ENCODE measurements around the gene SPAG9.
"Not testable (repeated sequence)": the region's sequence is repeated elsewhere in the genome, so short reads cannot be mapped to it uniquely, and the experiment has no call there.

Gene SPAG9

DNA sequence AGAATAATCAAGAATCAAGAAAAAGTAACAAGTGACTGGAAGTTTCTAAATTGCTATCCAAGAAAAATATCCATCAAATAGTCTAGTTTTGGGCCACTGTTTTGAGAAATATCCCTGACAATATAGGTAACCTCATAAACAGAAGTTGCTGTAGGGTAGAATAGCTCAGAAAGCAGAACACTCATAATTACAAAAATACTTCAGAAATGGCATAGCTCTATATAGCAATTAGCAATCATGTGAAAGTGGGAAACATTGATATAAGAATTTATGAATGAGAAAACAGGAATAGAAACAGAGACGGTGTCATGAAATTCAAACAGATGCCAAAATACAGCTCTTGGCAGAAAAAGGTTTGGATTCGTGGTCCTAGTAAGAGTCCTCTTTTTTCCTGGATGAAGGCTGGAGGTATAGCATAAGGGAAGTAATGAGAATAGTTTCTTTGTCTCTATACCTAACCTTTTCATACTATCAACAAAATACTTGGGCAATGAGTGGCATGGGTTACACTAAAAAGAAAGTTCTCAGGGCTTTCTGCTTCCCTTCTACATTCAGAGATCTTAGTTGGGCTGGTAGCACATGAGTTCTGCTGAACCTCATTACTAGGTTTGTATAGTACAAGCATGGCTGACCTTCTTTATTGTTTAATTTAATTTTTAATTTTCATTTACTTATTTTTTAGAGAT lies 33.5 kb downstream of the SPAG9 start:
- DNase-seq (ENCODE audit: low read depth in 1 of 2, low spot score in 1 of 2), result no peak

DNA sequence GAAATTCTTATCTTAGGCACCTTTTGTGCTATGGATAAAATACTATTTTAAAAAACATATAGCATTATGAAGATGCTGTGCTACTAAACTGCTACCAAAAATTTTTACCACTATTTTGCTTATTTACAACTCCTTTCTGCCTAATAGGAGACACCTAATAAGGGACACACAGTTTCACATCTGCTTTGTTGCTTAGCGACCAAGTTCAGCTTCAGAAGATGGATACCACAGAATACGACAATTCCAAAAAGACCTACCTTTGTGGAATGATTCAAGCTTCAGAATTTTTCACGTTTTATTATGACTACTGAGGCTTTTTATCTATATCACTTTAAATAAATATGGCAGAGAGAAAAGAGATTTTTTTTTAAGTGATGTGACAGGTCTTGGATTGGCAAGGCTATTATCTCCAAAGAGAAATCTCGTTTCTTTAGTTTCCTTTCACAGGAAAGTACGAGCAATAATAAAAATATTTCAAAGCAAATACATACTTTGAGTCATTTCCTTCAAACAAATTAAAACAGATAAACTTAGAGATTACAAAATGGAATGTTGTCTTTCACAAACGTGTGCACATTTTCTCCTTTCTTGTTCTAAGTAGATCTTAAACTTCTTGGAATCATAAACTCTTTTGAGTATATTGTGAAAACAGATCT lies 35.4 kb downstream of the SPAG9 start:
- no peak for DNase-seq (ENCODE audit: low read depth in 1 of 2, low spot score in 1 of 2)

DNA sequence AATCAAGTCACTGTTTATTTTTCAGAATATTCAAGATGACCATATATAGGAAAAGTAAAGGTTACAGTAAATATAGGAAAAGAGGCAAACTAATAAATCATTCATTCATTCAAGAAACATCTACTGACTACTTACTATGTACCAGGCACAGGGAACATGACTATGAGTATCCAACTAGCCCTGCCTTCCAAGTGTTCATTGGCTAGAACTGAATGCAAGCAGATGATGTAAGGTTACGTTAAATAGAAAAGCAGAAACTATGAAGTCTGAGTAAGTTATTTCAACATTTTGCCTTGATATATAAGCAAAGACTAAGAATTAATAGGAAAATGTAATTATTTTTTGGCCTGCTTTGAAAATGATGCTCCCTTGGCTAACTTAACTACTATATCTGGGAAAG lies 36.7 kb downstream of the SPAG9 start:
- DNase-seq (ENCODE audit: low read depth in 1 of 2, low spot score in 1 of 2), result no peak

- not testable (repeated sequence) for DNase-seq (ENCODE audit: low read depth in 1 of 2, low spot score in 1 of 2)
Observed at GRCh38 chr17:51083364-51083763, 37.3 kb downstream of the SPAG9 start.

- DNase-seq (ENCODE audit: low read depth in 1 of 2, low spot score in 1 of 2), result no peak
Observed at GRCh38 chr17:51079049-51079448, 41.6 kb downstream of the SPAG9 start.

- DNase-seq (ENCODE audit: low read depth in 1 of 2, low spot score in 1 of 2), result no peak
Observed at GRCh38 chr17:51078009-51078592, 42.6 kb downstream of the SPAG9 start.

DNA sequence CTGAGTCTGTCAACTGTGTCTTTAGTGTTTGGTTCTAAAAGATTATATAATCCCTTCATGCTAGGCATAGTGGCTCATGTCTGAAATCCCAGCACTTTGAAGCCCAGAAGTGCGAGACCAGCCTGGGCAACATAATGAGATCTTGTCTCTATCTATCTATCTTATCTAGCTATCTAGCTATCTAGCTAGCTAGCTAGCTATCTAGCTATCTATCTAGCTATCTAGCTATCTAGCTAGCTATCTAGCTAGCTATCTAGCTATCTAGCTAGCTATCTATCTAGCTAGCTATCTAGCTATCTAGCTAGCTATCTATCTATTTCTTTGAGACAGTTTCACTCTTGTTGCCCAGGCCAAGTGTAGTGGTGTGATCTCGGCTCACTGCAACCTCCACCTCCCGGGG lies 43.8 kb downstream of the SPAG9 start:
- DNase-seq (ENCODE audit: low read depth in 1 of 2, low spot score in 1 of 2), result no peak

DNA sequence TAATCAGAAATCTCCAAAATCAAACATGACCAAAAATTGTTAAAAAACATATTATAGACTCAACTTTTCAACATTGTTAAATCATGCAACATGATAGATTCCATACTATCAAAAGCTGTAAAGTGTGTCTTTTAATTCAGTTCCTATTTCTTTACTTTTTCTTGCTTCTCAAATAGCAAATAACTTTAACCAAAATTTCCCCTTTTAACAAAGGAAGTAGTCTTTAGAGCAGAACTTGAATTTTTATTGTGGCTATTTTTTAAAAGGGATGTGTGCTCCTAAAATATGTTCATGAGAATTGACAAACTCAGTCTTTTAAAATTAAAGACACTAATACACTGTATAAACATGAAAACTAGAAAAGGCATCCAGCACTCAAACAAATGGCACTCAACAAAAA lies 49.1 kb downstream of the SPAG9 start:
- no peak for DNase-seq (ENCODE audit: low read depth in 1 of 2, low spot score in 1 of 2)

DNA sequence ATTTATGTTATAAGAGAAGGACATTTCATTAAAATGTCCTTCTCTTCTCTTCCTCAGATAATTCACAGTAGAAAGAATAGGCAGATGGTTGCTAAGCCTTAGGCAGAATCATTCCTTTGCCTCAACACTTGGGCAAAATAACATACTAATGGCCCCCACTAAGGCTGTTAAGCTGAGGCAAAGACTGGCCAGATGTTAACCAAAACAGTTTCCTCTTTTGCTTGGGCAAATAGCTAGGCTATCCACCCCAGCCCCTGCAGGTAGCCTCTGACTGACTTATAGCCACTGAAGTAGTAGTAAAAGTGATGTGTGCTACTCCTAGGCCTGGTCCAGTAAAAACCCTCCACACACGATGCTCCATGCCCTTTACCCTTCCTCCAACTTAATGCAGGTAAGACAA lies 55.2 kb downstream of the SPAG9 start:
- no peak for DNase-seq (ENCODE audit: low read depth in 1 of 2, low spot score in 1 of 2)

GRCh38 chr17:51064061-51064735 lies 56.5 kb downstream of the SPAG9 start:
- DNase-seq (ENCODE audit: low read depth in 1 of 2, low spot score in 1 of 2), result no peak

GRCh38 chr17:51060396-51060795 lies 60.3 kb downstream of the SPAG9 start:
- no peak for DNase-seq (ENCODE audit: low read depth in 1 of 2, low spot score in 1 of 2)

DNA sequence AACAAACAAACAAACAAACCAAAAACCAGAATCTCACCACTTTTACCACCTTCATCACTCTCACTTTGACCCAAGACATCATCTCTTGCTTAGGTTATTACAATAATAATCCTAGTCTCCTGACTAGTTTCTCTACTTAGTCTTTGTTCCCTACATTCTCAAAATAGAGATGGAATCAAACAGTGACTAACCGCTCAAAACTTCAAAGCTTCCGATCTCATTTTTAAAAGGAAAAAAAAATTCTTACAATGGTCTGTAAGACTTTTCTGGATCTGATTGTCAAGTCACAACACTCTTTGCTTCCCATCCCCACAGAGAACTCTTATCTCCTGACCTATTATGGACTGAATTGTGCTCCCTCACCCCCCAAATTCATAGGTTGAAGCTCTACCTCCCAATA lies 60.9 kb downstream of the SPAG9 start:
- DNase-seq (ENCODE audit: low read depth in 1 of 2, low spot score in 1 of 2), result no peak

DNA sequence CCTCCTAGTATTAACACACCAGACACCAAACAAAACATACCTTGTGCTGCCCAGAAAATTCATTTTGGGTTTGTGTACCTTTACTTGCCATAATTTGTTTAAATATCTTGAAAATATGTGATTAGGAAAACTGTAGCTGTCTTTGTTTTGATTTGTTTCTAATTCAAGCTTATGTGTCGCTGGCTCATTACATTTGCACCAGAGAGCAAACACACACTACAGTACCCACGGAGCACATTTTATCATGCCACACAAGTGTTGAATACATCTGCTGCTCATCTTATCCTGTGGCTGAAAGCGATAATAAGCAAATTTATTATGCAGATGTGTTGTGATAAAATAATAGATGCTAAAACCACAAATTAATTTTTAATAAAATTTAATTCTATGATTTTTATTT lies 63.1 kb downstream of the SPAG9 start:
- no peak for DNase-seq (ENCODE audit: low read depth in 1 of 2, low spot score in 1 of 2)

- no peak for DNase-seq (ENCODE audit: low read depth in 1 of 2, low spot score in 1 of 2)
Observed at GRCh38 chr17:51056813-51057510, 63.7 kb downstream of the SPAG9 start.

DNA sequence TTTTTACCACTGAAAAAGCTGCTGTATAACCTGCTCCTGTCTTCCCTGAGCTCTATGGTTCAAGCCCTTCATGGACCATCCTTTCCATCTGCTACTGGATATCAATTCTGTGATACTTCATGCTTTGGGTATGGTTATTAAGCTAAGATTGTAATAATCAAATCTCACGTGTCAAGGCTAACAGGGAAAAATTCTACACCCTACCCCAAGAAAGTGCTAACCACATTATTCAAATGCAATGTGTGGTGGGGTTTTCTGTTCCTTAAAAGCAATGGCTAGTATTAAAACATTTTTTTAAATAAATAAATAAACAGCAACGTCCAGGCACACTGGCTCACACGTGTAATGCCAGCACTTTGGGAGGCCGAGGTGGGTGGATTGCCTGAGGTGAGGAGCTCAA lies 65.9 kb downstream of the SPAG9 start:
- DNase-seq (ENCODE audit: low read depth in 1 of 2, low spot score in 1 of 2), result no peak

GRCh38 chr17:51052235-51052634 lies 68.4 kb downstream of the SPAG9 start:
- no peak for DNase-seq (ENCODE audit: low read depth in 1 of 2, low spot score in 1 of 2)

- no peak for DNase-seq (ENCODE audit: low read depth in 1 of 2, low spot score in 1 of 2)
Observed at GRCh38 chr17:51050291-51051033, 70.2 kb downstream of the SPAG9 start.

- no peak for DNase-seq (ENCODE audit: low read depth in 1 of 2, low spot score in 1 of 2)
Observed at GRCh38 chr17:51046514-51047384, 73.9 kb downstream of the SPAG9 start.

DNA sequence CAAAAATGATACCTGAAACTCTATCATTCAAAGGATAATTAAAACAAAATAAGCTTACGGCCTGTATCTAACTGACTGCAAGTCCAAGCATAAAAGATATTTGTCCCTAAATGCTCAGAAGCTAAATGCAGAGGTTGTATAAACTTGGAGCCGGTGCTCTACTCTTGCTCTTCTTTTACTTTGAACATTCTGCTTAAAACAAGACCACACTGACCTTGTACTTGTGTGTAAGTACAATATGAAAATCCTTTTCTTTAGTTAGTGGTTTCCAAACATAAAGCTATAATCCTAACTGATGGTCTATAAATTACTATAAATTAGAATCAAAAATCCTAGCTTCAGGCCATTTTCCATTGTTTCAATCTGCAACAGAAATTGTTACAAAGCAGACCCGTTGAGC lies 74.6 kb downstream of the SPAG9 start:
- no peak for DNase-seq (ENCODE audit: low read depth in 1 of 2, low spot score in 1 of 2)

DNA sequence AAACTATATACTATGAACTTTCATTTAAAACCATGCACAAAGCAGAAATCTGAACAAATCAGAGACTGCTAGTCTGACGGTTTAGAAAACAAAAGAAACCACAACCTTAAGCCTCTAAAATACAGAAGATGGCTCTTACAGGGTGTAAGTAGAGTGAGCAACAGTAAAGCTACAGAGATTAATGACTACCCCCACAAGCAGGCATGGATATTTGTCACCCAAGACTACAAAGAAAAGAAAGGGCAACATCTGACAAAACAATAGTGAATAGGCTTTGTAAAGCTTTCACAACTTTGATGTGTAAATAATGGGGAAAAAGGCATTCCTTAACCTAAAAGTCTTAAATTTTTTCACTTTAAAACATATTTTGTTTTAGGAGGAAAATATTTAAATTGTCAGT lies 75.0 kb downstream of the SPAG9 start:
- DNase-seq (ENCODE audit: low read depth in 1 of 2, low spot score in 1 of 2), result no peak

All from stimulated activated CD4-positive, alpha-beta T cell treated with anti-CD3 and anti-CD28 coated beads, Interleukin-15, amount 100 ng/mL, for 1 hour (primary cell).